GM12873 (cell line): Measurements from ENCODE around the gene CIB2.

Experiments
- CTCF ChIP-seq: IDR thresholded peaks from 2 replicates; pipeline ENCODE4 v1.5.1; 2012; ENCODE audit warnings: low read depth, mild to moderate bottlenecking, moderate library complexity, low read length, control low read depth; ENCODE audit not compliant: insufficient read depth; ENCODE audit errors: missing control alignments

The CIB2 gene

GRCh38 chr15:78130466-78131294 lies 565 bp downstream of the CIB2 start:
- TF ChIP-seq CTCF = no peak

- TF ChIP-seq CTCF = no peak
Observed at GRCh38 chr15:78129751-78130287, 1.4 kb downstream of the CIB2 start.

GRCh38 chr15:78129077-78129750 lies 2.0 kb downstream of the CIB2 start:
- no peak for TF ChIP-seq CTCF

- no peak for TF ChIP-seq CTCF
Observed at GRCh38 chr15:78127882-78128281, 3.4 kb downstream of the CIB2 start.

GRCh38 chr15:78125267-78125666 lies 6.0 kb downstream of the CIB2 start:
- TF ChIP-seq CTCF = no peak

- no peak for TF ChIP-seq CTCF
Observed at GRCh38 chr15:78120523-78120922, 10.7 kb downstream of the CIB2 start.

- TF ChIP-seq CTCF = no peak
Observed at GRCh38 chr15:78112551-78112950, 18.7 kb downstream of the CIB2 start.
